Tibial nerve (tissue), 4 donors: Measurements from ENCODE around the gene DEGS2. TPM values are rescaled to one million over a fixed set of nuclear protein-coding genes. Genes with fewer than 3 reads are reported as not detected.

Source experiments
- DNase-seq, 2 donors: peaks; one replicate each; pipeline ENCODE4 v3.0.0-alpha.2; 2019; ENCODE audit warnings: low spot score in 2 of 2
- H3K27ac ChIP-seq, 4 donors: fragments of 200-600 bp; sonication (generic) in 3 of 4; one replicate each; pipeline ENCODE4 v1.5.1; 2017 to 2019; ENCODE audit warnings: mild to moderate bottlenecking in 1 of 4
- H3K27me3 ChIP-seq, 2 donors: fragments of 200-600 bp; sonication (generic) in 1 of 2; one replicate each; pipeline versions ENCODE4 v1.5.1 to v1.6.0; 2017 to 2019
- H3K36me3 ChIP-seq, 3 donors: fragments of 200-600 bp; sonication (generic); one replicate each; pipeline ENCODE4 v1.5.1; 2018 to 2019
- H3K4me1 ChIP-seq, 4 donors: fragments of 200-600 bp; sonication (generic) in 3 of 4; one replicate each; pipeline ENCODE4 v1.5.1; 2017 to 2019
- H3K4me3 ChIP-seq, 4 donors: fragments of 200-600 bp; sonication (generic) in 3 of 4; one replicate each; pipeline ENCODE4 v1.5.1; 2017 to 2019; ENCODE audit warnings: mild to moderate bottlenecking in 1 of 4, moderate library complexity in 1 of 4
- H3K9me3 ChIP-seq, 4 donors: fragments of 200-600 bp; sonication (generic) in 3 of 4; one replicate each; pipeline ENCODE4 v1.5.1; 2017 to 2019
- CTCF ChIP-seq, 5 experiments: fragments of 200-600 bp in 3 of 5; fragments of 450-650 bp in 2 of 5; sonication (generic) in 3 of 5; IDR thresholded peaks; one replicate each; pipeline ENCODE4 v1.5.1; 2016 to 2019; ENCODE audit warnings: antibody characterized with exemption in 5 of 5, mild to moderate bottlenecking in 3 of 5, moderate library complexity in 2 of 5
- EP300 ChIP-seq, 2 donors: sonication (generic); formaldehyde crosslinking; IDR thresholded peaks; one replicate each; pipeline ENCODE4 v1.6.1; 2017; ENCODE audit warnings: antibody characterized with exemption in 2 of 2, mild to moderate bottlenecking in 1 of 2
- POLR2A ChIP-seq, 2 donors: fragments of 450-650 bp; IDR thresholded peaks; one replicate each; pipeline ENCODE4 v1.6.1; 2017; ENCODE audit warnings: antibody characterized with exemption in 2 of 2, mild to moderate bottlenecking in 2 of 2, moderate library complexity in 2 of 2
- WGBS, 2 donors: methylation state at CpG; one replicate each; pipeline ENCODE4 v1.1.5; 2018; 5-methylcytosine and 5-hydroxymethylcytosine counted together
- total RNA-seq, 4 donors: library from RNA; depleted of rRNA; stranded (reverse); fragments of >200 nt; gene quantifications; one replicate each; pipeline ENCODE4 v1.1.0, GENCODE V29; 2016

DEGS2 gene
- total RNA-seq, 4 donors from 2014 or later, result 1.3 to 5.1 (median 1.8) TPM

GRCh38 chr14:100147181-100147631, 12.2 kb downstream of the DEGS2 start:
- no peak for DNase-seq
- H3K27me3 ChIP-seq, result peaks cover 0 to 9% of the 10 kb centered on the region in 2 donors
- peaks cover 0 to 23% (median 7%) of the 10 kb centered on the region in 4 donors for H3K4me1 ChIP-seq
- TF ChIP-seq CTCF (IDR thresholded peaks at IDR 0.05) (no peak), EP300 (IDR thresholded peaks at IDR 0.05) (no peak), POLR2A (IDR thresholded peaks at IDR 0.05) (no peak)
- peak overlapping the region in 1 of 4 donors; percentile 75 for H3K27ac ChIP-seq
- no peak overlapping the region for H3K4me3 ChIP-seq
- H3K36me3 ChIP-seq, result peaks cover 0 to 27% (median 0%) of the 10 kb centered on the region in 3 donors
- 70 to 79% methylated on average over 15 to 20 of the region's 20 CpGs for WGBS, 2 donors
- no peaks in the 10 kb centered on the region for H3K9me3 ChIP-seq

- H3K27me3 ChIP-seq, result peaks cover 0 to 9% of the 10 kb centered on the region in 2 donors
- TF ChIP-seq POLR2A (IDR thresholded peaks at IDR 0.05) (no peak), EP300 (IDR thresholded peaks at IDR 0.05) (no peak), CTCF (IDR thresholded peaks at IDR 0.05) (no peak)
- no peaks in the 10 kb centered on the region for H3K9me3 ChIP-seq
- no peak for DNase-seq
- H3K36me3 ChIP-seq, result peaks cover 0 to 27% (median 0%) of the 10 kb centered on the region in 3 donors
- 90 to 92% methylated on average over 23 of the region's 29 CpGs for WGBS, 2 donors
- H3K27ac ChIP-seq, result peak overlapping the region in 1 of 4 donors; percentile 75
- H3K4me1 ChIP-seq, result peaks cover 0 to 29% (median 8%) of the 10 kb centered on the region in 4 donors
- no peak overlapping the region for H3K4me3 ChIP-seq
Measured at GRCh38 chr14:100146531-100147091, 12.8 kb downstream of the DEGS2 start.

- H3K9me3 ChIP-seq, result no peaks in the 10 kb centered on the region
Measured at GRCh38 chr14:100145682-100146464, 13.6 kb downstream of the DEGS2 start.

GRCh38 chr14:100144996-100145646, 14.3 kb downstream of the DEGS2 start:
- H3K27ac ChIP-seq, result peak overlapping the region in 2 of 4 donors; percentile 41 to 75
- WGBS, 2 donors, result 42 to 92% methylated on average over 2 to 7 of the region's 18 CpGs

More at GRCh38 chr14:100145682-100146464, 13.6 kb downstream of the DEGS2 start:
- TF ChIP-seq EP300 (IDR thresholded peaks at IDR 0.05), result no peak
- TF ChIP-seq POLR2A (IDR thresholded peaks at IDR 0.05), result no peak
- TF ChIP-seq CTCF (IDR thresholded peaks at IDR 0.05), result no peak
- DNase-seq, result no peak
- peak overlapping the region in 2 of 4 donors; percentile 41 to 75 for H3K27ac ChIP-seq
- H3K27me3 ChIP-seq, result peaks cover 0 to 9% of the 10 kb centered on the region in 2 donors
- WGBS, 2 donors, result 84 to 88% methylated on average over 19 of the region's 27 CpGs
- no peak overlapping the region for H3K4me3 ChIP-seq
- H3K36me3 ChIP-seq, result peaks cover 0 to 33% (median 0%) of the 10 kb centered on the region in 3 donors
- H3K4me1 ChIP-seq, result peaks cover 0 to 30% (median 8%) of the 10 kb centered on the region in 4 donors

More at GRCh38 chr14:100144996-100145646, 14.3 kb downstream of the DEGS2 start:
- TF ChIP-seq EP300 (IDR thresholded peaks at IDR 0.05), result no peak
- no peak for TF ChIP-seq POLR2A (IDR thresholded peaks at IDR 0.05)
- no peak for TF ChIP-seq CTCF (IDR thresholded peaks at IDR 0.05)
- Histone ChIP-seq H3K9me3 (no peaks in the 10 kb centered on the region), H3K4me1 (peaks cover 0 to 30% (median 8%) of the 10 kb centered on the region in 4 donors), H3K27me3 (peaks cover 0 to 1% of the 10 kb centered on the region in 2 donors), H3K36me3 (peaks cover 0 to 33% (median 0%) of the 10 kb centered on the region in 3 donors), H3K4me3 (no peak overlapping the region)
- no peak for DNase-seq
